Measurements from ENCODE around the gene AHSP.
A peak's percentile ranks its signal among the peaks of the same experiment; 100 is the strongest.
"Not testable (repeated sequence)": the region's sequence is repeated elsewhere in the genome, so short reads cannot be mapped to it uniquely, and the experiment has no call there.

The AHSP gene, protein sequence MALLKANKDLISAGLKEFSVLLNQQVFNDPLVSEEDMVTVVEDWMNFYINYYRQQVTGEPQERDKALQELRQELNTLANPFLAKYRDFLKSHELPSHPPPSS

DNA sequence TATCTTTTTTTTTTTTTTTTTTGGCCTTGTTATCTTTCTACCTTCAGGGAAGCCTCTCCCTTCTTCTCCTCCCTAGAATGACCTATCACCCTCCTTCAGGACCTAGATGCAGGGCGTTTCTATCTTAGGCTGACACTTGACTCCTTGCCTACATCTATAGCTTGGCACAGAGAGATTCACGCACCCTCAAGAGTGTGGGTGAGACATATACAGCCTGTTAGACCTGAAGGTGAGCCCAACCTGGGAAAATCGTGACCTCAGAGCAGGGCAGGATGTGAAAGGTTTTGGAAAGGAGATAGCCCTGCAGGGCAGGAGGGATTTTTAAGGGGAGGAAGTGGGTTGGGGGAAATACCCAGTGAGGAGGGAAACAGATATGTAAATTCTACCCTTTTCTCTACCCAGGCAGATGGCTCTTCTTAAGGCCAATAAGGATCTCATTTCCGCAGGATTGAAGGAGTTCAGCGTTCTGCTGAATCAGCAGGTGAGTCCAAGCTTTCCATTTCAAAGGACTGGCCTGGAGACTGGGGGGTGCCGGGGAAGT is at the start of gene AHSP:
Gene AHSP (plus strand): TSS at position 167 of the 541 bp plus-strand sequence. CDS start 240 bp downstream, at position 407.
- DNase-seq (ENCODE audit: low read depth), result no peak

DNA sequence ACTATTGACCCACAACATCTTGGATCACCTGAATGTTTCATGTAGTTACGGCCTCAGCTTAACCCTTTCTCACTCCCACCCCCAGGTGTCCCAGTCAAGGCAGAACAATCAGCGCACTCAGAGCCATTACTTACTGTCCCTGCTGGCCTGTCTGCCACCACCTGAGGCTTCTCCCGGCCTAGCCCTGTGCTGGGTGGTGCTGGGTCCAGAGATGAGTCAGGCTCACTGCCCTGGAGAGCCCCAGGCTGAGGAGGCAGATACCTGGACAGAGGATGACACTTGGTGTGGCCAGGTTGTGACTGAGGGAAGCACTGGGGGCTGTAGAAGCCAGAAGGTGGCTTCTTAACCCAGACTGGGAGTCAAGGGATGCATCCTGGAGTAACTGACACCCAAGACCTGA is 48.7 kb upstream of the AHSP start:
- no peak for DNase-seq (ENCODE audit: low read depth)

DNA sequence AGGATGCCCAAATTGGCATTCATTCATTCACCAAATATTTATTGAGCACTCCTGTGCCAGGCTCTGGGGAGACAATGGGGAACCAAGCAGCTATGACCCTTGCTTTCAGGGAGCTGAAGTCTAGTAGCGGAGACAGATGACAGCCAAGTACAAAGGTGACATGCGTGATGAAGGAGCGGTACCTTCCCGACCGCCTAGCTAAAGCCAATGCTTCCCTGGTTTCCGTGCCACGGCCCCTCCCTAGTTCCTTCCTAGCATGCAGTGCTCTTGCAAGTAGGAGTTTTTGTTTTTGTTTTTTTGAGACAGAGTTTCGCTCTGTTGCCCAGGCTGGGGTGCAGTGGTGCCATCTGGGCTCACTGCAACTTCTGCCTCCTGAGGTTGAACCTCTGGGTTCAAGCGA is 47.9 kb upstream of the AHSP start:
- DNase-seq (ENCODE audit: low read depth), result no peak

DNA sequence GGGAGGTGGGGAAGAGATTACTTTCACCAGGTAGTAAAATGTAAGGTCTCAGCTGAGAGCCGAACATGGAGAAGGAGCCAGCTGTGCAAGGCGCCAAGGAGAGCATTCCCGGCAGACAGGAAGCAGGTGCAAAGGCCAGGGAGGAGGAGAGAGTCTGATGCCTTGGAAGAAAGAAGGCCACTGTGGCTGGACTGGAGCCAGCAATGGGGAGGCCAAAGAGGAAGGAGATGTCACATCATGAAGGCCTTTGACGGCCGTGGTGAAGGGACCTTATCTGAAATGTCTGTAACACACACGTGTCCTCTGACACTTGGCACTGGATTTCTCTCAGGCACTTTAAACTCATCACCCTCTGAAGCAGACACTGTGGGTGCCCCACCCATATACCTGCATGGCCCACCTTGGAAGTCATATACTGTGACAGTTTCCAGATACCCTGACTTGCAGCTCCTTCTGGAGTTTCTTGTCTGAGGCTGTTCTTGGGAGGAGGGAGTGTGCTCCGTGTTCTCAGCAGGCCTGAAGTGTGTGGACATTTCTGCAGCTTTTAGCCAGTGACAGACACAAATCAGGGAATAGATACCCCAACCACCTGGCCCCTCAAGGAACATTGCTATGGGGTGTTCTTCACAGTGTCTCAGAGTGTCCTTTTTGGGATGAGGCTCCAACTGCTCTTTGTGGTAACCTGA is 46.7 kb upstream of the AHSP start:
- no peak for DNase-seq (ENCODE audit: low read depth)

DNA sequence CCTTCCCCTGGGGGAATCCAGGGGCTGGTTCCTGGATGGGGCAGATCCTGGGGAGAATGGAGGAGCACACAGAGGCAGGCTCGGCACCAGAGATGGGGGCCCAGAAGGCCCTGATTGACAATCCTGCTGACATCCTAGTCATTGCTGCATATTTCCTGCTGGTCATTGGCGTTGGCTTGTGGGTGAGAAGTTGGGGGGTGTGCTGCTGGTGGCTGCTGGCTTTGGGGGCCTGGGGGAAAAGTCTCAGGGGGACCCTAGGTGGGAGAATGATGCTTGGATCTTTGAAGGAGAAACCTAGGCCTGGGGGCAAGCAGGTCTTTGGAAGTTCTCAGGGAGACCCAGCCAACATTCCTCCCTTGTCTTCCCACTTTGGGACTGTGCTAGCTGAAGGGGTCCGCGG is 44.6 kb upstream of the AHSP start, which contains the start of gene SLC5A2:
Gene SLC5A2 (plus strand): TSS at position 43 of the 400 bp plus-strand sequence. CDS start 14 bp downstream, at position 57.
- no peak for DNase-seq (ENCODE audit: low read depth)

DNA sequence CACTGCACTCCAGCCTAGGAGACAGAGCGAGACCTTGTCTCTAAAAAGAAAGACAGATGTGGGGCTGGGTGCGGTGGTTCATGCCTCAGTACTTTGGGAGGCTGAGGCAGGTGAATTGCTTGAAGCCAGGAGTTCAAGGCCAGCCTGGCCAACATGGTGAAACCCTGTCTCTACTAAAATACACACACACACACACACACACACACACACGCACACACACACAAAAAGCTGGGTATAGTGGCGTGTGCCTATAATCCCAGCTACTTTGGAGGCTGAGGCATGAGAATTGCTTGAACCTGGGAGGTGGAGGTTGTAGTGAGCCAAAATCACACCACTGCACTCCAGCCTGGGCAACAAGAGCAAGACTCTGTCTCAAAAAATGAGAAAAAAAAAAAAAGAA is 43.7 kb upstream of the AHSP start:
- not testable (repeated sequence) for DNase-seq (ENCODE audit: low read depth)

DNA sequence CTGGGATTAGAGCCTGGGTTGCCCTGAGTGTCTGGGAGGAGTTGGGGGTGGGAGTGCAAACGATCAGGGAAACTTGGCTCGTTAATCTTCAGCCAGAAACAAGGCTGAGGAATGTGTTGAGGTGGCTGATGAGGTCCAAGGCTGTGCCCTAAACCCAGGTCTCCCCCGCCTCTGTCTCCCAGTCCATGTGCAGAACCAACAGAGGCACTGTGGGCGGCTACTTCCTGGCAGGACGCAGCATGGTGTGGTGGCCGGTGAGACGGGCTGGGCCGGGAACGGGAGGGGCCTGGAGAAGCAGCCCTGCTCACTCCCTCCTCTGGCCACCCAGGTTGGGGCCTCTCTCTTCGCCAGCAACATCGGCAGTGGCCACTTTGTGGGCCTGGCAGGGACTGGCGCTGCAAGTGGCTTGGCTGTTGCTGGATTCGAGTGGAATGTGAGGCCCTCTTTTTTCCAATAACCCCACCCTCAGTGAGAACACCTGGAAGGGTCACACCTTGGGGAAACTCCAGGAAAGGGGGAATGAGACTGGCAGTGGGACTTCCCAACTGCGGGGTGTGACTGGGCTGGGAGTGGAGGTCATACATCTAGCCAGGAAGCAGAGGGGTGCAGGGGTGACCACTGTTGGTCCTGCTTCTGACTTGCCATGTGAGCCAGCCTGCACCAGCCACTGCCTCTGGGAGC is 43.1 kb upstream of the AHSP start:
- no peak for DNase-seq (ENCODE audit: low read depth)

DNA sequence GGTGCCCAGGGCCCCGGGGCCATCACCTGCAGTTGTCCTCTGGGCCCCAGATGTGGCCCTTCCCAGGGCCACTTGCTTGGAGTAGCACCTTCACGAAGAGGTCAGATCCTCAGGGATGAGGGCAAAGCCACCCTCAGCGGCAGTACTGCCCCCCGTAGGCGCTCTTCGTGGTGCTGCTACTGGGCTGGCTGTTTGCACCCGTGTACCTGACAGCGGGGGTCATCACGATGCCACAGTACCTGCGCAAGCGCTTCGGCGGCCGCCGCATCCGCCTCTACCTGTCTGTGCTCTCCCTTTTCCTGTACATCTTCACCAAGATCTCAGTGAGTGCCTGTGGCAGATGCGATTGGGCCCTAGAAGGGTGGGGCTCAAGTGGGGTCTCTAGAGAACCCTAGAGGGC is 42.1 kb upstream of the AHSP start:
- DNase-seq (ENCODE audit: low read depth), result no peak

DNA sequence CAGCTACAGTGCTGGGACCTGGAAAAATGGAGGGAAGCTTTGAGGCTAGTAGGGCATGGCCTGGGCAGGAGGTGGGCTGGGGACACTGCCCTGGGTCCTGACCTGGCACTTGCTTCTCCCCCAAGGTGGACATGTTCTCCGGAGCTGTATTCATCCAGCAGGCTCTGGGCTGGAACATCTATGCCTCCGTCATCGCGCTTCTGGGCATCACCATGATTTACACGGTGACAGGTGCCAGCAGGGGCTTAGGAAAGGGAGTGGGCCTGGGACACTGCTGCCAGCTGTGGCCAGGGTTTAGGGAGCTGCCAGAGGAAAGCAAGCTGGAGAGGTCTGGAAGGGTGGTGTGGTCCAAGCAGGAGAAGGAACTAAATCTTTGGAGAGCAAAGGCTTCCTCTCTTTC is 41.7 kb upstream of the AHSP start:
- no peak for DNase-seq (ENCODE audit: low read depth)

DNA sequence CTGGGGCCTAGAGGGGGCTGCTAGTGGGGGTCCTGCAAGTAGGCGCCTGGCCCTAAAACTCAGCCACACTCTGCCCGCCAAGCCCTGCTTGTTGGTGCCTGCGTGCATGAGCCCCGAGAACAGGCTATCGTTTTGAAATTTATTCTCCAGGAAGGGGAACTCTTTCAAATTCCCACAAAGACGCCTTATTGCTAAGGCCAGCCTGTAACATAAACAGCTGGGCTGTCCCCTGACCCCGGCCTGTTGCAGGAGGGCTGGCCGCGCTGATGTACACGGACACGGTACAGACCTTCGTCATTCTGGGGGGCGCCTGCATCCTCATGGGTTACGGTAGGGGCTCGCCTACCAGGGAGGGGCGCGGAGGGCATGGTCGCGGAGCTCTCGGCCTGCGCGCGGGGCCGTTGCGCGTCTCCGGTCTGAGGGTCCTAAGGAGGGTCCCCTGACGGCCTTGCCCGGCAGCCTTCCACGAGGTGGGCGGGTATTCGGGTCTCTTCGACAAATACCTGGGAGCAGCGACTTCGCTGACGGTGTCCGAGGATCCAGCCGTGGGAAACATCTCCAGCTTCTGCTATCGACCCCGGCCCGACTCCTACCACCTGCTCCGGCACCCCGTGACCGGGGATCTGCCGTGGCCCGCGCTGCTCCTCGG is 40.5 kb upstream of the AHSP start:
- no peak for DNase-seq (ENCODE audit: low read depth)

DNA sequence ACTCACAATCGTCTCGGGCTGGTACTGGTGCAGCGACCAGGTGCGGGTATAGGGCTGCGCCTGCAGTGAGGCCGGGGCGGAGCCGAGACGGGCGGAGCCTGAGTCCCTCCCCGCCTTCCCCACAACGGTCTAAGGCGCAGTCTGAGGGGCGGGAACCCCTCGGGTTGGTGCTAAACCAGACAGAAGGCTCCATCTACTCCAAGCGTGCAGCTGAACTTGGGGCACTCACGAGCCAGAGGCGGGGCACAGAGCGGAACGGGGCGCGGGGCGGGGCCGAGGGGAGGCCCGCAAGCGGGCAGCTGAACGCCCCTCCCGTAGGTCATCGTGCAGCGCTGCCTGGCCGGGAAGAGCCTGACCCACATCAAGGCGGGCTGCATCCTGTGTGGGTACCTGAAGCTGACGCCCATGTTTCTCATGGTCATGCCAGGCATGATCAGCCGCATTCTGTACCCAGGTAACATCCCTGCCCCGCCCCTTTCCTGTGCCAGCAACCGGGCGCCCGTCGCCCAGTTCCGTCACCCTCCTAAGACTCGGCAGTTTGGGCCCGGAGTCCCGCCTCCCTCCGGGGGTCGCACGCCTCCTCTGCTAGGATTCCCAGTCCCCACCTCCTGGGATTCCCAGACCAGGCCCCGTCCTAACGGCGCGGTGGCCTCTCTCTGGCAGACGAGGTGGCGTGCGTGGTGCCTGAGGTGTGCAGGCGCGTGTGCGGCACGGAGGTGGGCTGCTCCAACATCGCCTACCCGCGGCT is 39.8 kb upstream of the AHSP start:
- peak; percentile 41 for DNase-seq (ENCODE audit: low read depth)

DNA sequence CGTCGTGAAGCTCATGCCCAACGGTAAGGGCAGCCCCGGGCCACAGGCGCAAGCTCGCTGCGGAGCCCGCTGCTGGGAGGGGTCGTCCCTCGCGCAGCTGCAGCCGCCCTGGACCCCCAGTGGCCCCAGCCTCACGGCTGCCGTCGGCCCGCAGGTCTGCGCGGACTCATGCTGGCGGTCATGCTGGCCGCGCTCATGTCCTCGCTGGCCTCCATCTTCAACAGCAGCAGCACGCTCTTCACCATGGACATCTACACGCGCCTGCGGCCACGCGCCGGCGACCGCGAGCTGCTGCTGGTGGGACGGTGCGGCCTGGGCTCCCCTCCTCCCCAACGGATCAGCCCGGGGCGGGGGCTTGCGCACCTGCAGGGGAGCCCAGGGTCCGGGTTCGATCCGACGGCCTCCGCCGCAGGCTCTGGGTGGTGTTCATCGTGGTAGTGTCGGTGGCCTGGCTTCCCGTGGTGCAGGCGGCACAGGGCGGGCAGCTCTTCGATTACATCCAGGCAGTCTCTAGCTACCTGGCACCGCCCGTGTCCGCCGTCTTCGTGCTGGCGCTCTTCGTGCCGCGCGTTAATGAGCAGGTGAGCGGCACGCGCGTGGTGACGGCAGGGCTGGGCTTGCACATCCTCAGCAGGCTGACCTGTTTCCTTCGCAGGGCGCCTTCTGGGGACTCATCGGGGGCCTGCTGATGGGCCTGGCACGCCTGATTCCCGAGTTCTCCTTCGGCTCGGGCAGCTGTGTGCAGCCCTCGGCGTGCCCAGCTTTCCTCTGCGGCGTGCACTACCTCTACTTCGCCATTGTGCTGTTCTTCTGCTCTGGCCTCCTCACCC is 39.0 kb upstream of the AHSP start:
- DNase-seq (ENCODE audit: low read depth), result no peak

DNA sequence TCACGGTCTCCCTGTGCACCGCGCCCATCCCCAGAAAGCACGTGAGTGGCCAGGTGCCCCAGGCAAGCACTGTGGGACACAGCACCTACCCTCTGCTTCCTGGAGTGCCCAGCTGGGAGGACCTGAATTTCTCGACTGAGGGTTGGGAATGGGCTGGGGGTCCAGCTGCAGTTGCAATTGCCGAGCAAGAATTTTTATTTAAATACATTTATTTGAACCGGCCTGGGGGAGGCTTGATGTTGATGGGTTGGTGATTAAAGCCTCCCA is 38.5 kb upstream of the AHSP start:
- no peak for DNase-seq (ENCODE audit: low read depth)

DNA sequence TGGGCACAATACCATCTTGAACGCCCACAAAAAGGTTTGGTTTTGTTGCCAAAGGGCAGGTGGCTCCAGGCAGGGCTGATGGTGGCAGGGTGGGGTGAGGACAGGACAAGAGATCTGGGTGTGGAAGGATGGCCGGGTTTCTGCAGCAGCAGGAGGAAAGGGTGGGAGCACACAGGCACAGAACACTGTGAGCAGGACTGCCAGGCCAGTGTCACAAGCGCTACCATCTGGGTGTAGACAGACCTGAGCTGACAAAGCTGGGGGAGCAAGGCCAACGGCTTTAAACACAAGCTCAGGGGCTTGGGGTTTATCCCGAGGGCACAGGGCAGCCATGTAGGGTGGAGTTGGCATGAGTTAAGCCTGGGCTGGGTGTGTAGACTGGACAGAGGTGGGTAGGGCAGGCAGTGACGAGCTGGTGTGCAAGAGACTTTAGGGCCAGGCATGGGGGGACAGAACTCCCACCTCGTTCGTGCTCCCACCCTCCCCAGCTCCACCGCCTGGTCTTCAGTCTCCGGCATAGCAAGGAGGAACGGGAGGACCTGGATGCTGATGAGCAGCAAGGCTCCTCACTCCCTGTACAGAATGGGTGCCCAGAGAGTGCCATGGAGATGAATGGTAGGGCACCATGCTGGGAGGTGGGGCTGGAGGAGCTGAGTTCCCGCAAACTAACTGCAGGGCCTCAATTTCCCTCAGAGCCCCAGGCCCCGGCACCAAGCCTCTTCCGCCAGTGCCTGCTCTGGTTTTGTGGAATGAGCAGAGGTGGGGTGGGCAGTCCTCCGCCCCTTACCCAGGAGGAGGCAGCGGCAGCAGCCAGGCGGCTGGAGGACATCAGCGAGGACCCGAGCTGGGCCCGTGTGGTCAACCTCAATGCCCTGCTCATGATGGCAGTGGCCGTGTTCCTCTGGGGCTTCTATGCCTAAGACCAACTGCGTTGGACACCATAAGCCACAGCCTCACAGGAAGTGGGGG is 37.8 kb upstream of the AHSP start:
- DNase-seq (ENCODE audit: low read depth), result no peak

DNA sequence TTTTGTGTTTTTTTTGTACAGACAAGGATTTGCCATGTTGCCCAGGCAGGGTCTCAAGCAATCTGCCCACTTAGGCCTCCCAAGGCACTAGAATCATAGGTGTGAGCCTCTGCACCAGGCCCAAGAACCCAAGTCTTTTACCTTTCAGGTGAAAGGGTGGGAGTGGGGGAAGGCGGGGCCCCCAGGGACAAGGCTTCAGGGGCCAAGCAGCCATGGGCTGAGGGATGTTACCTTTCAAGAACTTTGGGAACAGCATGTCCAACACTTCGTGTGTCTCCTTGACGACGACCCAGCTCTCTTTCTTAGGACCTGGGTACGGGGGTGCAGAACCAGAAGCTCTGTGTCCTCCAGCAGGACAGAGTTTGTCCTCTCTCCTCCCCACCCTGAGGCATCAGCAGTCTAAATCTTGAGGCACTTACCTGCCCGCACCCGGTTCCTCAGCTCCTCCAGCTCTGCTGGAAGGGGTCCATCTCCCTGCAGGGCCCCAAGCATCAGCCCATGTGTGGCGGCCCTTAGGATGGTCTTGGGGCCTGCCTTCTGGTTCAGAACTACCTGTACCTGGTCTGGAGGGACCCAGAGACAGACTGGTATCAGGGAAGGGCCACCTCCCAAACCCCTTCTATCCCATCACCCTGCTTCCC is 35.8 kb upstream of the AHSP start:
- no peak for DNase-seq (ENCODE audit: low read depth)

DNA sequence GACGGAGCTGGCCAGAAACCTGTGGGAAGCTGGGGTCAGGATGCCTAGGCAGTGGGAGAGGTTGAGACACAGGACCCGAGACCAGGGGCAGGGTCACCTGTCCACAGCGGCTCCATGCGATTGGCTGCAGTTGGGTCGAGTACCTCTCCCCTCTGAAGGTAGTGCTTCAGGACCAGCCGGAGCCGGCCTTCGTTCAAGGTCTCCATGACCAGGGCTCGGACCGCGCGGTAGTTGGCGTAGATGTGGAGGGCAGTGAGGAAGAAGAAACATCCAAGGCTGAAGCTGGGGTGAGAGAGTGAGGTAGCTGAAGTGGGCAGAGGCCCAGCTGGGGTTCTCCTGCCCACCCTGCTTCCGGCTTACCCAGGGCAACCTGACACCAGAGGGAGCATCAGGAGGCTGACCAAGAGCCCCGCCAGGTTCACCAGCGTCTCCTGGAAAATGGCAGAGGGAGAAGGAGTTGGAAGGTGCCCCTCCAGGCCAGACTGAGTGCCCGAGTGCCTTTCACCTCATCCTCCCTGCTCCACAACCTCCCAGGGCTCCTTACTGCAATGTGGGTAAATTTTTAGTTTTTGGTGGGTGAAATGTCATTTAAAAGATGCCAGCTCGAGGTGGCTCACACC is 34.1 kb upstream of the AHSP start:
- no peak for DNase-seq (ENCODE audit: low read depth)

DNA sequence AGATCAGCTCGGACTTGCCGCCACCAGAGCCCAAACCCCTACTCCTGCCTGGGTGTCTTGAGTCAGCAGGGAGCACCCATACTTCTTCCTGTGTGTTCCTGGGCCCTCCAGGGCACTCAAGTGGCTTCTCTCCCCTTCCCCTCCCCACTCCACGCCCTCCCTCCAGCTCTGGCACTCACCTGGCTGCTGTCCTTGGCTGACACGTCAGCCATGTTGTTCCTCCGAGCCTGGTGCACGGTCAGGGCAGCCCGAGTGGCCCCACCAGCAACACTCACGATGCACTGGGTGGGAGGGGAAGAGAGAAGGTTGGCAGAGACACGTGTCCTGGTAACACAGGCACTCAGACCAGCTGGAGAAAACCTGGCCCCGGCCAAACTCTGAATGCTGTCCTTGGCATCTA is 31.0 kb upstream of the AHSP start:
- DNase-seq (ENCODE audit: low read depth), result no peak

DNA sequence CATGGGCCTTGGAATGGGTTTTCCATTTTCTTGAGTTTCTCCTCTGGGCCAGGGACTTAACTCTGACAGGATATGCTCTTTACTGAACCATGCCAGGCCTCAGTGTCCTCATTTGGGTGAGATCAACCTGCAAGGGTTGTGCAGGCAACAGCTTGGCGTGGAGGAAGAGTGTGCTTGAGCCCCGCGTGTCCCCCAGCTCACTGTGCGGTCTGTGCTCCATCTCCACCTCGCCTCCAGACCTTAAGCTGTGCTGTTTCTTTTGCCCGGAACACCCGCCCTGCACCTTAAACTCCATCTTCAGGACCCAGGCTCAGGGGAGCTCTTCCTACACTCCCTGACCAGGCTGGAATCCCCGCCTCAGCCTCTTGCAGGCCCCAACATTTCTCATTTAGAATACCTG is 29.2 kb upstream of the AHSP start:
- no peak for DNase-seq (ENCODE audit: low read depth)

DNA sequence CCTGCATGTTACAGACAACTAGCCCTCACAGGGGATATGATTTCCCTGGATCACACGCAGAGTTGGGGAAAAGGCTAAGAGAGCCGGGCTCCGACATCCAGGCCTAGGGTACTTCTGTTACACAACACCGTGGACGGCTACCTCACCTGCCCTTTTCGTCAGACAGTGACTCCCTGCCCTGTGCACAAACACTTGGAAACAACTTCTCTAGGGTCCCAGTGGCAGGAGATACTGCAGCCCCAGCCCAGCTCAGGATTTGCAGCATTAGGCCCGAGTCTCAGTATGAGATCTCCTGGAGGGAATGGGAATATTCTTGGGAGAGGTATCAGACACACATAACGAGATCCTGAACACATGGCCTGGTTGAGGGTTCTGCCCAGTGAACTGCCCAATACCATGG is 27.8 kb upstream of the AHSP start:
- no peak for DNase-seq (ENCODE audit: low read depth)

Data from stimulated activated CD8-positive, alpha-beta memory T cell treated with anti-CD3 and anti-CD28 coated beads, Interleukin-15, amount 100 ng/mL, for 1 hour (primary cell).